WERI-Rb-1 (cell line): Measurements from ENCODE around the gene LYPD8.
"Not testable (repeated sequence)": the region's sequence is repeated elsewhere in the genome, so short reads cannot be mapped to it uniquely, and the experiment has no call there.

Experiments used
- DNase-seq: peaks from one replicate; pipeline ENCODE4 v3.0.0-alpha.2; 2020
- H3K27ac ChIP-seq: fragments of 250-450 bp; sonication (Bioruptor Pico); 2 replicates; pipeline ENCODE4 v1.5.1; 2020; ENCODE audit warnings: mild to moderate bottlenecking, moderate library complexity
- H3K27me3 ChIP-seq: fragments of 250-450 bp; sonication (Bioruptor Pico); 2 replicates; pipeline ENCODE4 v1.5.1; 2021; ENCODE audit warnings: mild to moderate bottlenecking, low read depth, moderate library complexity; ENCODE audit not compliant: insufficient read depth, severe bottlenecking
- H3K36me3 ChIP-seq: fragments of 250-450 bp; sonication (Bioruptor Pico); 2 replicates; pipeline ENCODE4 v1.5.1; 2020; ENCODE audit warnings: mild to moderate bottlenecking, moderate library complexity
- H3K4me3 ChIP-seq: 2 replicates; pipeline ENCODE4 v1.5.1; 2011; ENCODE audit warnings: low read depth, mild to moderate bottlenecking, control low read depth, low read length
- H3K9me3 ChIP-seq: fragments of 250-450 bp; sonication (Bioruptor Pico); 2 replicates; pipeline ENCODE4 v1.5.1; 2021; ENCODE audit warnings: mild to moderate bottlenecking, moderate library complexity; ENCODE audit not compliant: severe bottlenecking
- TF ChIP-seq, protein P1 (sequence below): IDR thresholded peaks from 2 replicates; pipeline ENCODE4 v1.5.1; 2011; ENCODE audit warnings: low read depth, mild to moderate bottlenecking, control low read depth, inconsistent platforms, low read length

The LYPD8 gene

DNA sequence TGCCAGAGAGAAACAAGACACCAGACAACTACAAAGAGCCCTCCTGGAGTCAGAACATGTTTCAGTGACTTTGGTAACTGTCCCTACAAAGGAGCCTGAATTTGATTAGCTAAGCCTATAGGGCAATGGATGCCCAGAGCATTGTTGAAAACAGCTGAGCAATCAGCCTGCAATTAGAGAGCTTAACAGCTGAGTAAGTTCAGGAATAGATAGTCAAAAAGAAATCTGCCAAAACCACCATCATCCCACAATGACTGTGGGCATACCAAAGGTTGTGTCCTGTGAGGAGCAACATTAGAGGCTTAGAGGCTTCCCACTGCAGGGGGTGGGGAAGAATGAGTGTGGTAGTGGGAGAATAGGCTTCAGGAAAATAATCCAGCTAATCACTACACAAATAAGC lies 38.0 kb upstream of the LYPD8 start:
- Histone ChIP-seq H3K4me3 (no peak overlapping the region), H3K27ac (no peak overlapping the region), H3K9me3 (peaks cover 26% of the 10 kb centered on the region), H3K27me3 (peaks cover 94% of the 10 kb centered on the region), H3K36me3 (no peaks in the 10 kb centered on the region)
- no peak for DNase-seq
- TF ChIP-seq, protein P1, sequence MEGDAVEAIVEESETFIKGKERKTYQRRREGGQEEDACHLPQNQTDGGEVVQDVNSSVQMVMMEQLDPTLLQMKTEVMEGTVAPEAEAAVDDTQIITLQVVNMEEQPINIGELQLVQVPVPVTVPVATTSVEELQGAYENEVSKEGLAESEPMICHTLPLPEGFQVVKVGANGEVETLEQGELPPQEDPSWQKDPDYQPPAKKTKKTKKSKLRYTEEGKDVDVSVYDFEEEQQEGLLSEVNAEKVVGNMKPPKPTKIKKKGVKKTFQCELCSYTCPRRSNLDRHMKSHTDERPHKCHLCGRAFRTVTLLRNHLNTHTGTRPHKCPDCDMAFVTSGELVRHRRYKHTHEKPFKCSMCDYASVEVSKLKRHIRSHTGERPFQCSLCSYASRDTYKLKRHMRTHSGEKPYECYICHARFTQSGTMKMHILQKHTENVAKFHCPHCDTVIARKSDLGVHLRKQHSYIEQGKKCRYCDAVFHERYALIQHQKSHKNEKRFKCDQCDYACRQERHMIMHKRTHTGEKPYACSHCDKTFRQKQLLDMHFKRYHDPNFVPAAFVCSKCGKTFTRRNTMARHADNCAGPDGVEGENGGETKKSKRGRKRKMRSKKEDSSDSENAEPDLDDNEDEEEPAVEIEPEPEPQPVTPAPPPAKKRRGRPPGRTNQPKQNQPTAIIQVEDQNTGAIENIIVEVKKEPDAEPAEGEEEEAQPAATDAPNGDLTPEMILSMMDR, result no peak

DNA sequence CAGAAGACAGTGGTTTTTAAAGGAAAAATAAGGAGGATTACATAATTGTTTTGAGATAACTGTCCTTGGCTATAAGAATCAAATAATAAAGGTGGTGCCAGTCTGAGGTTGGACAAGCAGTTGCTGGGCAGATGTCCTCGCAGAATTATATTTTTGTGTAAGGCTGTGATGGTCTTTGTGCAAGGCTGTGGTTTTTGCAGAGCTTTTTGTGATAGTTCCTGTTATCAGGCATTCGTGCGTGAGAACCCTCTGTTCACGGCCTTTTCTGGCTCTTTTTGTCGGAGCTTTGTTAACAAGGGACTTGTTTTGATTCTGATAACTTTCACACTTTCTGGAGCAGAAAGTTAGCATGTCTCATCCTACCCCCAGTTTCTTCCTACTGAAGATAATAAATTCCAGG lies 36.8 kb upstream of the LYPD8 start:
- no peak overlapping the region for H3K27ac ChIP-seq
- peaks cover 26% of the 10 kb centered on the region for H3K9me3 ChIP-seq
- H3K27me3 ChIP-seq, result peaks cover 94% of the 10 kb centered on the region
- no peak for DNase-seq
- H3K36me3 ChIP-seq, result no peaks in the 10 kb centered on the region
- no peak overlapping the region for H3K4me3 ChIP-seq
- TF ChIP-seq, protein P1, result no peak

- Histone ChIP-seq H3K36me3 (no peaks in the 10 kb centered on the region), H3K9me3 (peaks cover 24% of the 10 kb centered on the region), H3K27ac (no peak overlapping the region), H3K27me3 (peaks cover 94% of the 10 kb centered on the region), H3K4me3 (no peak overlapping the region)
- no peak for DNase-seq
- TF ChIP-seq, protein P1, result no peak
Observed at GRCh38 chr1:248791010-248791409, 35.5 kb upstream of the LYPD8 start.

- Histone ChIP-seq H3K27me3 (peaks cover 94% of the 10 kb centered on the region), H3K27ac (no peak overlapping the region), H3K9me3 (peaks cover 22% of the 10 kb centered on the region)
Observed at GRCh38 chr1:248790456-248790855, 34.9 kb upstream of the LYPD8 start.

DNA sequence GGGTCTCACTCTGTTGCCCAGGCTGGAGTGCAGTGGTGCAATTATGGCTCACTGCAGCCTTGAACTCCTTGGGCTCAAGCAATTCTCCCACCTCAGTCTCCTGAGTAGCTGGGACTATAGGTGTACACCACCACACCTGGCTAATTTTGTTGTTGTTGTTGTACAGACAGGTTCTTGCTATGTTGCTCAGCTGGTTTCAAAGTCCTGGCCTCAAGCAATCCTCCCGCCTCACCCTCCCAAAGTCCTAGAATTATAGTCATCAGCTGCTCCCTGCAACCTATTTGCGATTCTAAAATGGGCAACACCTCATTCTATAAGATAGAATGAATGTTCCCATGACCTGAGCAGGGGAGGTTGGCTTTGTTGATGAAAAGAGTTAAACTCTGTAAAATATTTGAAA lies 33.8 kb upstream of the LYPD8 start:
- peaks cover 15% of the 10 kb centered on the region for H3K9me3 ChIP-seq
- not testable (repeated sequence) for DNase-seq, H3K36me3 ChIP-seq, H3K27ac ChIP-seq, H3K4me3 ChIP-seq
- H3K27me3 ChIP-seq, result peaks cover 95% of the 10 kb centered on the region

More at GRCh38 chr1:248790456-248790855, 34.9 kb upstream of the LYPD8 start:
- H3K4me3 ChIP-seq, result no peak overlapping the region
- TF ChIP-seq, protein P1, result no peak
- no peaks in the 10 kb centered on the region for H3K36me3 ChIP-seq
- DNase-seq, result no peak

DNA sequence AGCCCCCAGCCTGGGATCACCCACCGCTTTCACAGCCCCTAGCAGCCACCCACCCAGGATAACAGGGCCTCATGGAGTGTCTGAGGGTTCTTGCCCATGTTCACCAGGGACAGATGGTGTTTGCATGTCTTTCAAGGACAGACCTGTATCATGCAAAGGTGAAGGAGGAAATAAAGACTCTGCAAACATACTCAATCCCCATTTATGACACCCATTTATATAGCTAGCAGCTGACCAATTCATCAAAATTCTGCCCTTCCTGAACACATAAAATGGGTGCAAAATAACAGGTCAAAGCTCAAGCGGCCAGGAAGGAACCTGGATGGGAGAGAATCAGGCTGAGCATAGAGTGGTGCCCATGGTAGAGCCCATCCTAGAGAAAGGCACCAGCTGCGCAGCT lies 32.8 kb upstream of the LYPD8 start:
- no peak overlapping the region for H3K27ac ChIP-seq
- TF ChIP-seq, protein P1, result no peak
- peaks cover 95% of the 10 kb centered on the region for H3K27me3 ChIP-seq
- no peak overlapping the region for H3K4me3 ChIP-seq
- H3K36me3 ChIP-seq, result no peaks in the 10 kb centered on the region
- no peak for DNase-seq
- H3K9me3 ChIP-seq, result peaks cover 9% of the 10 kb centered on the region
